H9 (cell line): ENCODE results near the gene CCBE1. TPM values are rescaled to one million over a fixed set of nuclear protein-coding genes. Genes with fewer than 3 reads are reported as not detected.

Experiments used
- DNase-seq: peaks from one replicate; pipeline ENCODE4 v3.0.0-alpha.2; 2017
- H2AFZ ChIP-seq: one replicate; pipeline ENCODE4 v1.6.1; 2013; ENCODE audit warnings: mild to moderate bottlenecking, low read length, control low read depth, moderate library complexity
- H2AK5ac ChIP-seq: 2 replicates; pipeline ENCODE4 v1.6.1; 2013; ENCODE audit warnings: low read length, control low read depth, mixed read lengths; ENCODE audit not compliant: insufficient read length
- H2BK120ac ChIP-seq: one replicate; pipeline ENCODE4 v1.6.1; 2013; ENCODE audit warnings: low read depth, mild to moderate bottlenecking, low read length, control low read depth, inconsistent platforms; ENCODE audit not compliant: poor library complexity, severe bottlenecking
- H2BK12ac ChIP-seq: 2 replicates; pipeline ENCODE4 v1.6.1; 2013; ENCODE audit warnings: low read length, control low read depth, mixed read lengths, low read depth; ENCODE audit not compliant: insufficient read length
- H2BK15ac ChIP-seq: 2 replicates; pipeline ENCODE4 v1.6.1; 2013; ENCODE audit warnings: low read depth, low read length, control low read depth
- H2BK20ac ChIP-seq: one replicate; pipeline ENCODE4 v1.6.1; 2013; ENCODE audit warnings: low read depth, mild to moderate bottlenecking, low read length, control low read depth, inconsistent platforms; ENCODE audit not compliant: poor library complexity, severe bottlenecking
- H2BK5ac ChIP-seq: 2 replicates; pipeline ENCODE4 v1.6.1; 2013; ENCODE audit warnings: low read length, control low read depth, mixed read lengths; ENCODE audit not compliant: insufficient read length
- H3K14ac ChIP-seq: 2 replicates; pipeline ENCODE4 v1.6.1; 2013; ENCODE audit warnings: low read length, control low read depth; ENCODE audit not compliant: insufficient read depth
- H3K18ac ChIP-seq: 2 replicates; pipeline ENCODE4 v1.6.1; 2013; ENCODE audit warnings: low read depth, mild to moderate bottlenecking, mixed read lengths, low read length, control low read depth; ENCODE audit not compliant: insufficient read length
- H3K23ac ChIP-seq: 2 replicates; pipeline ENCODE4 v1.6.1; 2013; ENCODE audit warnings: low read length, control low read depth, mixed read lengths, low read depth; ENCODE audit not compliant: insufficient read length
- H3K23me2 ChIP-seq: 2 replicates; pipeline ENCODE4 v1.6.1; 2013; ENCODE audit warnings: low read depth, mild to moderate bottlenecking, mixed read lengths, low read length, control low read depth; ENCODE audit not compliant: insufficient read length, poor library complexity, severe bottlenecking
- H3K27ac ChIP-seq: 2 replicates; pipeline ENCODE4 v1.5.1; 2013; ENCODE audit warnings: low read length, control low read depth, mixed read lengths, low read depth; ENCODE audit not compliant: insufficient read length
- H3K27me3 ChIP-seq: 2 replicates; pipeline ENCODE4 v1.6.1; 2013; ENCODE audit warnings: low read length, control low read depth, inconsistent platforms; ENCODE audit not compliant: insufficient read depth
- H3K4ac ChIP-seq: 2 replicates; pipeline ENCODE4 v1.6.1; 2013; ENCODE audit warnings: low read depth, mild to moderate bottlenecking, control low read depth, inconsistent platforms, low read length, moderate library complexity
- H3K4me1 ChIP-seq: 2 replicates; pipeline ENCODE4 v1.6.1; 2013; ENCODE audit warnings: low read length, control low read depth, inconsistent platforms; ENCODE audit not compliant: insufficient read depth
- H3K4me2 ChIP-seq: 2 replicates; pipeline ENCODE4 v1.6.1; 2013; ENCODE audit warnings: low read length, control low read depth, mixed read lengths; ENCODE audit not compliant: insufficient read length, insufficient read depth
- H3K56ac ChIP-seq: 2 replicates; pipeline ENCODE4 v1.6.1; 2013; ENCODE audit warnings: low read depth, mild to moderate bottlenecking, mixed read lengths, low read length, control low read depth; ENCODE audit not compliant: insufficient read length
- H3K79me1 ChIP-seq: 2 replicates; pipeline ENCODE4 v1.6.1; 2013; ENCODE audit warnings: low read depth, mild to moderate bottlenecking, moderate library complexity, low read length, control low read depth, inconsistent platforms; ENCODE audit not compliant: insufficient read depth, poor library complexity, severe bottlenecking
- H3K79me2 ChIP-seq: 2 replicates; pipeline ENCODE4 v1.6.1; 2013; ENCODE audit warnings: low read length, control low read depth, inconsistent platforms; ENCODE audit not compliant: insufficient read depth
- H3K9ac ChIP-seq: 2 replicates; pipeline ENCODE4 v1.6.1; 2013; ENCODE audit warnings: low read length, control low read depth, mixed read lengths; ENCODE audit not compliant: insufficient read length; ENCODE audit errors: extremely low read depth
- H3K9me3 ChIP-seq: one replicate; pipeline ENCODE4 v1.6.1; 2013; ENCODE audit warnings: low read depth, low read length, inconsistent platforms; ENCODE audit not compliant: control insufficient read depth
- H3T11ph ChIP-seq: one replicate; pipeline ENCODE4 v1.6.1; 2013; ENCODE audit warnings: mild to moderate bottlenecking, low read length, control low read depth, inconsistent platforms
- H4K20me1 ChIP-seq: one replicate; pipeline ENCODE4 v1.6.1; 2013; ENCODE audit not compliant: control insufficient read depth, insufficient read length, insufficient read depth
- H4K5ac ChIP-seq: 2 replicates; pipeline ENCODE4 v1.6.1; 2013; ENCODE audit warnings: low read depth, mild to moderate bottlenecking, mixed read lengths, low read length, control low read depth; ENCODE audit not compliant: insufficient read length
- H4K8ac ChIP-seq: replicated peaks from 2 replicates; pipeline ENCODE4 v1.6.1; 2013; ENCODE audit warnings: low read length, control low read depth, mixed read lengths, low read depth; ENCODE audit not compliant: insufficient read length
- H4K91ac ChIP-seq: 2 replicates; pipeline ENCODE4 v1.6.1; 2013; ENCODE audit warnings: low read depth, mild to moderate bottlenecking, moderate library complexity, mixed read lengths, low read length, control low read depth; ENCODE audit not compliant: insufficient read length
- H3K27ac Mint-ChIP-seq, 3 experiments: 2 replicates in 2 of 3; 3 replicates in 1 of 3; pipeline ENCODE4 v1.8.0; 2020 to 2021; ENCODE audit warnings: mixed read lengths in 3 of 3, mild to moderate bottlenecking in 1 of 3, moderate library complexity in 1 of 3
- H3K27me3 Mint-ChIP-seq: 2 replicates; pipeline ENCODE4 v1.8.0; 2021; ENCODE audit warnings: low read depth, mild to moderate bottlenecking, moderate library complexity, mixed read lengths
- H3K36me3 Mint-ChIP-seq, 3 experiments: 2 replicates in 2 of 3; 3 replicates in 1 of 3; pipeline ENCODE4 v1.8.0; 2020 to 2021; ENCODE audit warnings: low read depth in 3 of 3, mixed read lengths in 3 of 3; ENCODE audit not compliant: insufficient read depth in 1 of 3
- H3K4me1 Mint-ChIP-seq, 2 experiments: 2 replicates each; pipeline ENCODE4 v1.8.0; 2020; ENCODE audit warnings: mixed read lengths in 2 of 2
- H3K4me3 Mint-ChIP-seq, 2 experiments: 2 replicates in 1 of 2; 3 replicates in 1 of 2; pipeline ENCODE4 v1.8.0; 2020 to 2021; ENCODE audit warnings: mild to moderate bottlenecking in 2 of 2, mixed read lengths in 2 of 2, moderate library complexity in 1 of 2
- H3K9me3 Mint-ChIP-seq, 2 experiments: 2 replicates in 1 of 2; 3 replicates in 1 of 2; pipeline ENCODE4 v1.8.0; 2020; ENCODE audit warnings: mild to moderate bottlenecking in 2 of 2, mixed read lengths in 2 of 2, moderate library complexity in 1 of 2
- WGBS: extraction: QIAGEN DNeasy Blood & Tissue Kit; methylation state at CpG from one replicate; pipeline ENCODE4 v1.1.7; 2013; ENCODE audit warnings: missing lambda C conversion rate, low lambda C conversion rate, mixed read lengths; ENCODE audit not compliant: insufficient read length; ENCODE audit errors: extremely low coverage; 5-methylcytosine and 5-hydroxymethylcytosine counted together
- total RNA-seq: library from RNA; stranded (reverse); gene quantifications from 2 replicates; pipeline ENCODE4 v1.2.1, GENCODE V29; 2021
- TF ChIP-seq, protein P1 (sequence below): fragments of 200-600 bp; sonication (generic); conservative IDR thresholded peaks from 3 replicates; pipeline ENCODE4 v1.8.0; 2021; ENCODE audit warnings: antibody characterized with exemption, mild to moderate bottlenecking

The CCBE1 gene
- total RNA-seq, 1 experiment from 2014 or later: 0.39 TPM

DNA sequence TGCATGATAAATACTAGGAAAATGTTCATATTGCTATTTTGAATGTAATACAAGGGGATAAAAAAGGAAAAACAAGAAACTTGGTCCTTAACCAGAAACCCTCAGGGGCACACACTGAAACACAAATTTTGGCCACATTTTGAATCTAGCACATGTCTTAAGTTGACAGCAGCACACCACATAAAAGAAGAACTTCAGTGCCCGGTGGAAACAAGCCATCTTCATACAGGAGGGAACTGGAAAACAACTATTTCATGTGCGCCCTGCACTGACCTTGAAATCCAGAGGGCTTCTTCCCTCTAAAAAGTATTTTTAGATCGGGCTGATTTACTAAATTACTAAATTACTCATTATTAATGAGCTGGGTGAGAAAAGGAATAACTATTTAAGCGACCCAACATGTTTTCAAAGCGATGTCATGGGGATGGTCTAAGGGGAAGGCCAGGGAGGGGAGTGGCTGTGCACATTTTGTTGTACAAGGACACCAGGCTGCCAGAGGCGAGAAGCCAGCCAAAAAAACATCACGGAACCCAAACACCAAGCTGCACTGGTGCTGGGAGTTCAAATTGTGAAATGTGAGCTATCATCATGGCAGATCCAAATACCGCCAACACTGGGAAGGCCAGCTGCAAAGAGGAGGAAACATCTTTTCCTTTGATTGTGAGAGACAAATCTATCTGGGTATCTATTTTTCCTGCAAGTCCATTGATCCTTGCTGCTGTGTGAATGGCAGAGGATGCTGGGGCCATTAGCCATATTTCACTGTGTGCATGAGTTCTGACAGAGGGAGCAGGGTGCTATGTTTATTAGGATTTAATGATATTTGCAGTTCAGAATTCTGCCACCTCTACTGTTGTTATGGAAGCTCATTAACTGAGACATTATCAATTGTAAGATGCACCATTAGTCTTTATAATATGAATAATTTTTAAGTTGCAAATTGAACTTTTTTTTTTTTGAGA lies 187.5 kb downstream of the CCBE1 start:
- H3K4me2 ChIP-seq: no peak overlapping the region
- H3K27me3 ChIP-seq: no peaks in the 10 kb centered on the region
- H3K4me1 ChIP-seq: no peaks in the 10 kb centered on the region
- Mint-ChIP-seq H3K27me3 (no peaks in the 10 kb centered on the region), H3K36me3 (peaks cover 0 to 2% (median 0%) of the 10 kb centered on the region in 3 experiments; a peak in 2 of 7 replicates), H3K4me3 (no peak overlapping the region), H3K4me1 (peaks cover 5 to 7% of the 10 kb centered on the region in 2 experiments), H3K27ac (no peak overlapping the region), H3K9me3 (peaks cover 6 to 10% of the 10 kb centered on the region in 2 experiments; a peak in 3 of 5 replicates)
- H3K9ac ChIP-seq: no peak overlapping the region
- no peak overlapping the region for H4K8ac ChIP-seq
- WGBS: no CpG with 5 or more reads among the region's 8 CpGs
- H3K23me2 ChIP-seq: no peaks in the 10 kb centered on the region
- no peaks in the 10 kb centered on the region for H3K79me1 ChIP-seq
- no peaks in the 10 kb centered on the region for H3K9me3 ChIP-seq
- H3K56ac ChIP-seq: no peak overlapping the region
- H4K20me1 ChIP-seq: no peaks in the 10 kb centered on the region
- H3K18ac ChIP-seq: no peak overlapping the region
- no peak overlapping the region for H2AFZ ChIP-seq
- H4K91ac ChIP-seq: no peak overlapping the region
- H2BK120ac ChIP-seq: no peak overlapping the region
- no peak overlapping the region for H2BK15ac ChIP-seq
- no peak overlapping the region for H2AK5ac ChIP-seq
- no peak overlapping the region for H3T11ph ChIP-seq
- H2BK5ac ChIP-seq: no peak overlapping the region
- DNase-seq: no peak
- H2BK20ac ChIP-seq: no peak overlapping the region
- H3K27ac ChIP-seq: no peak overlapping the region
- H3K14ac ChIP-seq: no peak overlapping the region
- no peak overlapping the region for H4K5ac ChIP-seq
- H2BK12ac ChIP-seq: no peak overlapping the region
- no peak overlapping the region for H3K23ac ChIP-seq
- H3K4ac ChIP-seq: no peak overlapping the region
- H3K79me2 ChIP-seq: no peaks in the 10 kb centered on the region
- TF ChIP-seq, protein P1, sequence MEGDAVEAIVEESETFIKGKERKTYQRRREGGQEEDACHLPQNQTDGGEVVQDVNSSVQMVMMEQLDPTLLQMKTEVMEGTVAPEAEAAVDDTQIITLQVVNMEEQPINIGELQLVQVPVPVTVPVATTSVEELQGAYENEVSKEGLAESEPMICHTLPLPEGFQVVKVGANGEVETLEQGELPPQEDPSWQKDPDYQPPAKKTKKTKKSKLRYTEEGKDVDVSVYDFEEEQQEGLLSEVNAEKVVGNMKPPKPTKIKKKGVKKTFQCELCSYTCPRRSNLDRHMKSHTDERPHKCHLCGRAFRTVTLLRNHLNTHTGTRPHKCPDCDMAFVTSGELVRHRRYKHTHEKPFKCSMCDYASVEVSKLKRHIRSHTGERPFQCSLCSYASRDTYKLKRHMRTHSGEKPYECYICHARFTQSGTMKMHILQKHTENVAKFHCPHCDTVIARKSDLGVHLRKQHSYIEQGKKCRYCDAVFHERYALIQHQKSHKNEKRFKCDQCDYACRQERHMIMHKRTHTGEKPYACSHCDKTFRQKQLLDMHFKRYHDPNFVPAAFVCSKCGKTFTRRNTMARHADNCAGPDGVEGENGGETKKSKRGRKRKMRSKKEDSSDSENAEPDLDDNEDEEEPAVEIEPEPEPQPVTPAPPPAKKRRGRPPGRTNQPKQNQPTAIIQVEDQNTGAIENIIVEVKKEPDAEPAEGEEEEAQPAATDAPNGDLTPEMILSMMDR: no peak
